ENCODE data around the gene SMYD1. TPM values are rescaled to one million over a fixed set of nuclear protein-coding genes. Genes with fewer than 3 reads are reported as not detected.

Gene SMYD1
- polyA plus RNA-seq, 4 donors: 0.34 to 1.6 (median 0.84) TPM; not detected in 1

GRCh38 chr2:88097192-88097591 lies 29.6 kb downstream of the SMYD1 start:
- FAIRE-seq (no peak), DNase-seq (no peak)
- H3K27me3 ChIP-seq (ENCODE audit: control insufficient read depth in 3 of 3, insufficient read depth in 3 of 3, low read length in 3 of 3): no peaks in the 10 kb centered on the region
- H3K9me3 ChIP-seq (ENCODE audit: control insufficient read depth in 2 of 2, insufficient read depth in 1 of 2, low read depth in 1 of 2, low read length in 1 of 2): no peaks in the 10 kb centered on the region
- WGBS, 3 donors: 74 to 90% (median 77%) methylated on average over 3 of the region's 3 CpGs
- H3K27ac ChIP-seq (ENCODE audit: low read depth in 1 of 3, low read length in 2 of 3): no peak overlapping the region
- no peaks in the 10 kb centered on the region for H3K36me3 ChIP-seq (ENCODE audit: control insufficient read depth in 3 of 3, insufficient read depth in 2 of 3, low read depth in 1 of 3, low read length in 3 of 3)
- H3K4me3 ChIP-seq (ENCODE audit: low read depth in 1 of 3, low read length in 3 of 3): no peak overlapping the region
- H3K4me1 ChIP-seq (ENCODE audit: control insufficient read depth in 3 of 3, insufficient read depth in 2 of 3, low read depth in 1 of 3, low read length in 2 of 3): no peaks in the 10 kb centered on the region

GRCh38 chr2:88097891-88098557 lies 30.4 kb downstream of the SMYD1 start:
- H3K4me1 ChIP-seq (ENCODE audit: control insufficient read depth in 3 of 3, insufficient read depth in 2 of 3, low read depth in 1 of 3, low read length in 2 of 3): no peaks in the 10 kb centered on the region
- no peaks in the 10 kb centered on the region for H3K9me3 ChIP-seq (ENCODE audit: control insufficient read depth in 2 of 2, insufficient read depth in 1 of 2, low read depth in 1 of 2, low read length in 1 of 2)
- FAIRE-seq (no peak), DNase-seq (no peak)
- WGBS, 3 donors: 79 to 84% (median 80%) methylated on average over 4 of the region's 4 CpGs
- no peak overlapping the region for H3K27ac ChIP-seq (ENCODE audit: low read depth in 1 of 3, low read length in 2 of 3)
- H3K4me3 ChIP-seq (ENCODE audit: low read depth in 1 of 3, low read length in 3 of 3): no peak overlapping the region
- no peaks in the 10 kb centered on the region for H3K27me3 ChIP-seq (ENCODE audit: control insufficient read depth in 3 of 3, insufficient read depth in 3 of 3, low read length in 3 of 3)
- no peaks in the 10 kb centered on the region for H3K36me3 ChIP-seq (ENCODE audit: control insufficient read depth in 3 of 3, insufficient read depth in 2 of 3, low read depth in 1 of 3, low read length in 3 of 3)

- H3K4me3 ChIP-seq (ENCODE audit: low read depth in 1 of 3, low read length in 3 of 3): no peak overlapping the region
- no peaks in the 10 kb centered on the region for H3K27me3 ChIP-seq (ENCODE audit: control insufficient read depth in 3 of 3, insufficient read depth in 3 of 3, low read length in 3 of 3)
- H3K9me3 ChIP-seq (ENCODE audit: control insufficient read depth in 2 of 2, insufficient read depth in 1 of 2, low read depth in 1 of 2, low read length in 1 of 2): no peaks in the 10 kb centered on the region
- FAIRE-seq: no peak
- H3K4me1 ChIP-seq (ENCODE audit: control insufficient read depth in 3 of 3, insufficient read depth in 2 of 3, low read depth in 1 of 3, low read length in 2 of 3): no peaks in the 10 kb centered on the region
- no peaks in the 10 kb centered on the region for H3K36me3 ChIP-seq (ENCODE audit: control insufficient read depth in 3 of 3, insufficient read depth in 2 of 3, low read depth in 1 of 3, low read length in 3 of 3)
- DNase-seq: no peak
- H3K27ac ChIP-seq (ENCODE audit: low read depth in 1 of 3, low read length in 2 of 3): no peak overlapping the region
Observed at GRCh38 chr2:88098558-88098900, 30.9 kb downstream of the SMYD1 start.

- H3K36me3 ChIP-seq (ENCODE audit: control insufficient read depth in 3 of 3, insufficient read depth in 2 of 3, low read depth in 1 of 3, low read length in 3 of 3): no peaks in the 10 kb centered on the region
- DNase-seq (no peak), FAIRE-seq (no peak)
- no peaks in the 10 kb centered on the region for H3K4me1 ChIP-seq (ENCODE audit: control insufficient read depth in 3 of 3, insufficient read depth in 2 of 3, low read depth in 1 of 3, low read length in 2 of 3)
- H3K27me3 ChIP-seq (ENCODE audit: control insufficient read depth in 3 of 3, insufficient read depth in 3 of 3, low read length in 3 of 3): no peaks in the 10 kb centered on the region
- H3K9me3 ChIP-seq (ENCODE audit: control insufficient read depth in 2 of 2, insufficient read depth in 1 of 2, low read depth in 1 of 2, low read length in 1 of 2): no peaks in the 10 kb centered on the region
- H3K4me3 ChIP-seq (ENCODE audit: low read depth in 1 of 3, low read length in 3 of 3): no peak overlapping the region
- no peak overlapping the region for H3K27ac ChIP-seq (ENCODE audit: low read depth in 1 of 3, low read length in 2 of 3)
- 53 to 65% (median 64%) methylated on average over 5 of the region's 5 CpGs for WGBS, 3 donors
Observed at GRCh38 chr2:88099798-88100488, 32.3 kb downstream of the SMYD1 start.

GRCh38 chr2:88100489-88100858 lies 32.8 kb downstream of the SMYD1 start:
- Histone ChIP-seq H3K4me3 (ENCODE audit: low read depth in 1 of 3, low read length in 3 of 3) (no peak overlapping the region), H3K27me3 (ENCODE audit: control insufficient read depth in 3 of 3, insufficient read depth in 3 of 3, low read length in 3 of 3) (no peaks in the 10 kb centered on the region), H3K9me3 (ENCODE audit: control insufficient read depth in 2 of 2, insufficient read depth in 1 of 2, low read depth in 1 of 2, low read length in 1 of 2) (no peaks in the 10 kb centered on the region), H3K36me3 (ENCODE audit: control insufficient read depth in 3 of 3, insufficient read depth in 2 of 3, low read depth in 1 of 3, low read length in 3 of 3) (no peaks in the 10 kb centered on the region), H3K4me1 (ENCODE audit: control insufficient read depth in 3 of 3, insufficient read depth in 2 of 3, low read depth in 1 of 3, low read length in 2 of 3) (no peaks in the 10 kb centered on the region), H3K27ac (ENCODE audit: low read depth in 1 of 3, low read length in 2 of 3) (no peak overlapping the region)
- no peak for FAIRE-seq
- 21 to 66% (median 37%) methylated on average over 3 of the region's 3 CpGs for WGBS, 3 donors
- no peak for DNase-seq

- 74 to 82% (median 81%) methylated on average over 4 of the region's 4 CpGs for WGBS, 3 donors
- Histone ChIP-seq H3K4me3 (ENCODE audit: low read depth in 1 of 3, low read length in 3 of 3) (no peak overlapping the region), H3K27ac (ENCODE audit: low read depth in 1 of 3, low read length in 2 of 3) (no peak overlapping the region), H3K36me3 (ENCODE audit: control insufficient read depth in 3 of 3, insufficient read depth in 2 of 3, low read depth in 1 of 3, low read length in 3 of 3) (no peaks in the 10 kb centered on the region), H3K27me3 (ENCODE audit: control insufficient read depth in 3 of 3, insufficient read depth in 3 of 3, low read length in 3 of 3) (no peaks in the 10 kb centered on the region), H3K4me1 (ENCODE audit: control insufficient read depth in 3 of 3, insufficient read depth in 2 of 3, low read depth in 1 of 3, low read length in 2 of 3) (no peaks in the 10 kb centered on the region), H3K9me3 (ENCODE audit: control insufficient read depth in 2 of 2, insufficient read depth in 1 of 2, low read depth in 1 of 2, low read length in 1 of 2) (peaks cover 0 to 8% of the 10 kb centered on the region in 2 donors)
- DNase-seq: no peak
- FAIRE-seq: no peak
Observed at GRCh38 chr2:88108796-88109195, 41.2 kb downstream of the SMYD1 start.

GRCh38 chr2:88110830-88111229 lies 43.2 kb downstream of the SMYD1 start:
- Histone ChIP-seq H3K27ac (ENCODE audit: low read depth in 1 of 3, low read length in 2 of 3) (no peak overlapping the region), H3K27me3 (ENCODE audit: control insufficient read depth in 3 of 3, insufficient read depth in 3 of 3, low read length in 3 of 3) (no peaks in the 10 kb centered on the region), H3K4me3 (ENCODE audit: low read depth in 1 of 3, low read length in 3 of 3) (no peak overlapping the region), H3K4me1 (ENCODE audit: control insufficient read depth in 3 of 3, insufficient read depth in 2 of 3, low read depth in 1 of 3, low read length in 2 of 3) (peaks cover 0 to 6% (median 0%) of the 10 kb centered on the region in 3 donors), H3K36me3 (ENCODE audit: control insufficient read depth in 3 of 3, insufficient read depth in 2 of 3, low read depth in 1 of 3, low read length in 3 of 3) (no peaks in the 10 kb centered on the region), H3K9me3 (ENCODE audit: control insufficient read depth in 2 of 2, insufficient read depth in 1 of 2, low read depth in 1 of 2, low read length in 1 of 2) (peaks cover 0 to 8% of the 10 kb centered on the region in 2 donors)
- DNase-seq: no peak
- no peak for FAIRE-seq
- 68 to 82% (median 78%) methylated on average over 2 of the region's 2 CpGs for WGBS, 3 donors

GRCh38 chr2:88113069-88113468 lies 45.4 kb downstream of the SMYD1 start:
- Histone ChIP-seq H3K4me1 (ENCODE audit: control insufficient read depth in 3 of 3, insufficient read depth in 2 of 3, low read depth in 1 of 3, low read length in 2 of 3) (peaks cover 0 to 6% (median 0%) of the 10 kb centered on the region in 3 donors), H3K27me3 (ENCODE audit: control insufficient read depth in 3 of 3, insufficient read depth in 3 of 3, low read length in 3 of 3) (no peaks in the 10 kb centered on the region), H3K36me3 (ENCODE audit: control insufficient read depth in 3 of 3, insufficient read depth in 2 of 3, low read depth in 1 of 3, low read length in 3 of 3) (no peaks in the 10 kb centered on the region), H3K9me3 (ENCODE audit: control insufficient read depth in 2 of 2, insufficient read depth in 1 of 2, low read depth in 1 of 2, low read length in 1 of 2) (peaks cover 0 to under 1% of the 10 kb centered on the region in 2 donors), H3K27ac (ENCODE audit: low read depth in 1 of 3, low read length in 2 of 3) (no peak overlapping the region), H3K4me3 (ENCODE audit: low read depth in 1 of 3, low read length in 3 of 3) (no peak overlapping the region)
- FAIRE-seq (no peak), DNase-seq (no peak)
- 88 to 92% (median 91%) methylated on average over 2 of the region's 2 CpGs for WGBS, 3 donors

- FAIRE-seq (no peak), DNase-seq (peak; percentile 13 to 21)
- Histone ChIP-seq H3K27me3 (ENCODE audit: control insufficient read depth in 3 of 3, insufficient read depth in 3 of 3, low read length in 3 of 3) (no peaks in the 10 kb centered on the region), H3K36me3 (ENCODE audit: control insufficient read depth in 3 of 3, insufficient read depth in 2 of 3, low read depth in 1 of 3, low read length in 3 of 3) (no peaks in the 10 kb centered on the region), H3K4me1 (ENCODE audit: control insufficient read depth in 3 of 3, insufficient read depth in 2 of 3, low read depth in 1 of 3, low read length in 2 of 3) (peaks cover 0 to 6% (median 0%) of the 10 kb centered on the region in 3 donors), H3K9me3 (ENCODE audit: control insufficient read depth in 2 of 2, insufficient read depth in 1 of 2, low read depth in 1 of 2, low read length in 1 of 2) (no peaks in the 10 kb centered on the region), H3K27ac (ENCODE audit: low read depth in 1 of 3, low read length in 2 of 3) (no peak overlapping the region), H3K4me3 (ENCODE audit: low read depth in 1 of 3, low read length in 3 of 3) (no peak overlapping the region)
- 52 to 60% (median 54%) methylated on average over 5 of the region's 5 CpGs for WGBS, 3 donors
Observed at GRCh38 chr2:88114889-88115288, 47.3 kb downstream of the SMYD1 start.

Measured in small intestine (tissue), 7 donors.